ENCODE results near the gene SLC6A7. TPM values are rescaled to one million over a fixed set of nuclear protein-coding genes. Genes with fewer than 3 reads are reported as not detected.

SLC6A7 gene
- total RNA-seq, 1 donor from 2014 or later, result not detected

GRCh38 chr5:150146862-150147601, 42.8 kb upstream of the SLC6A7 start:
- H3K4me1 Mint-ChIP-seq (ENCODE audit: unreplicated experiment), result peaks cover 19% of the 10 kb centered on the region
- H3K27ac Mint-ChIP-seq (ENCODE audit: unreplicated experiment), result no peak overlapping the region
- no peak overlapping the region for H3K4me3 Mint-ChIP-seq (ENCODE audit: unreplicated experiment)
- no peaks in the 10 kb centered on the region for H3K9me3 Mint-ChIP-seq (ENCODE audit: unreplicated experiment)
- TF ChIP-seq CTCF (IDR thresholded peaks at IDR 0.05; ENCODE audit: unreplicated experiment), result no peak
- peaks cover 7% of the 10 kb centered on the region for H3K36me3 Mint-ChIP-seq (ENCODE audit: low read depth, unreplicated experiment)
- H3K27me3 Mint-ChIP-seq (ENCODE audit: unreplicated experiment), result peaks cover 10% of the 10 kb centered on the region
- no peak for DNase-seq (ENCODE audit: low spot score)

GRCh38 chr5:150147670-150148069, 42.2 kb upstream of the SLC6A7 start:
- Mint-ChIP-seq H3K36me3 (ENCODE audit: low read depth, unreplicated experiment) (peaks cover 6% of the 10 kb centered on the region), H3K4me3 (ENCODE audit: unreplicated experiment) (no peak overlapping the region), H3K27ac (ENCODE audit: unreplicated experiment) (no peak overlapping the region), H3K27me3 (ENCODE audit: unreplicated experiment) (peaks cover 10% of the 10 kb centered on the region), H3K9me3 (ENCODE audit: unreplicated experiment) (no peaks in the 10 kb centered on the region), H3K4me1 (ENCODE audit: unreplicated experiment) (peaks cover 19% of the 10 kb centered on the region)
- no peak for TF ChIP-seq CTCF (IDR thresholded peaks at IDR 0.05; ENCODE audit: unreplicated experiment)
- no peak for DNase-seq (ENCODE audit: low spot score)

GRCh38 chr5:150148117-150148927, 41.5 kb upstream of the SLC6A7 start:
- no peak for DNase-seq (ENCODE audit: low spot score)
- H3K9me3 Mint-ChIP-seq (ENCODE audit: unreplicated experiment), result no peaks in the 10 kb centered on the region
- no peak overlapping the region for H3K27ac Mint-ChIP-seq (ENCODE audit: unreplicated experiment)
- peaks cover 4% of the 10 kb centered on the region for H3K36me3 Mint-ChIP-seq (ENCODE audit: low read depth, unreplicated experiment)
- H3K4me1 Mint-ChIP-seq (ENCODE audit: unreplicated experiment), result peaks cover 16% of the 10 kb centered on the region
- peaks cover 8% of the 10 kb centered on the region for H3K27me3 Mint-ChIP-seq (ENCODE audit: unreplicated experiment)
- peak overlapping the region; percentile 10 for H3K4me3 Mint-ChIP-seq (ENCODE audit: unreplicated experiment)
- no peak for TF ChIP-seq CTCF (IDR thresholded peaks at IDR 0.05; ENCODE audit: unreplicated experiment)

GRCh38 chr5:150149618-150150017, 40.2 kb upstream of the SLC6A7 start:
- TF ChIP-seq CTCF (IDR thresholded peaks at IDR 0.05; ENCODE audit: unreplicated experiment), result no peak
- Mint-ChIP-seq H3K36me3 (ENCODE audit: low read depth, unreplicated experiment) (peaks cover 8% of the 10 kb centered on the region), H3K4me1 (ENCODE audit: unreplicated experiment) (peaks cover 10% of the 10 kb centered on the region), H3K4me3 (ENCODE audit: unreplicated experiment) (no peak overlapping the region), H3K27me3 (ENCODE audit: unreplicated experiment) (peaks cover 14% of the 10 kb centered on the region), H3K9me3 (ENCODE audit: unreplicated experiment) (no peaks in the 10 kb centered on the region), H3K27ac (ENCODE audit: unreplicated experiment) (no peak overlapping the region)
- no peak for DNase-seq (ENCODE audit: low spot score)

All from endothelial cell (in vitro differentiated cells).